ENCODE measurements around the gene UQCRC1.
A peak's percentile ranks its signal among the peaks of the same experiment; 100 is the strongest.

The UQCRC1 gene

DNA sequence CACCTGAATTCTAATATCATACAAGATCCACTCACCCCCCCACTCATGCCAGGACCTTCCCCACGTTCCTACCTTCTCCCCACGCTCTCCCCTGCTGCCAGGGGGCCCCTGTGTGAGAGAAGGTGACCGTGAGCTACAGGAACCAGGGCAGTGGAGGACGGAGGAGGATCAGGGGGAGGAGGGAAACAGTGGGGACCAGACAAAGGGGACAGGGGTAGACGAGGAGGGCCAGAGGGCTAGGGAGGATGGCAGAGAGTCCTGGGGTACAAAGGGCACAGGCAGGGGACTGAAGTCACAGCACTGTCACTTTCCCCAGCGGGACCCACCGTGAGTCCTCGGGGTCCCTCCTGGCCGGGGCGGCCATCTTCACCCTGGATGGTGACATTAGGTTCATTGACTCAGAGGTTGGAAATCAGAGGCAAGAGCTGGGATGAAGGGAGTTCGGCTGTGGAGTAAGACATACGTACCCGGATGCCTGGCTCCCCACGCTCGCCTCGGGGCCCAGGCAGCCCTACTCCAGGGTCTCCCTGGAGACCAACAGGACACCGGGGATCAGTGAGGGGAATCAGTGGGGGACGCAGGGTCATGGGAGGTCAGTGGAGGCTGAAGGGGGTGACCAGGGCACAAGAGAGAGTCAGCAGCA is 39.5 kb downstream of the UQCRC1 start:
- DNase-seq, result no peak

DNA sequence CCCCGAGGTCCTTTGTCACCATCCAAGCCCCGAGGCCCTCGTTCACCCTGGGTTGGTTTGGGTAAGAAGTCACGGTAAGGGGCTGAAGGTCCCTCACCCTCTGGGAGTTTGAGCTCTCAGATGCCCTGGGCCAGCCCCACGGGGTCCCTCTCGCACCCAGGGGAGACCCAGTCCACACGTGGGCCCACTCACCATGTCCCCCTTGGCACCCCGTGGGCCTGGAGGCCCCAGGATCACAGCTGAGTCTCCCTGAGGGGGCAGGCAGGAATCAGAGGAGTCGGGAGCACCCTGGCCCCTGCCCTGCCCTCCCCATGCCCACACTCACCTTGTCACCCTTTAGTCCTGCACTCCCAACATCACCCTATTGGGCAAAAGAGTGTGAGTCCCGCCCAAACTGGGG is 40.0 kb downstream of the UQCRC1 start:
- DNase-seq, result no peak

DNA sequence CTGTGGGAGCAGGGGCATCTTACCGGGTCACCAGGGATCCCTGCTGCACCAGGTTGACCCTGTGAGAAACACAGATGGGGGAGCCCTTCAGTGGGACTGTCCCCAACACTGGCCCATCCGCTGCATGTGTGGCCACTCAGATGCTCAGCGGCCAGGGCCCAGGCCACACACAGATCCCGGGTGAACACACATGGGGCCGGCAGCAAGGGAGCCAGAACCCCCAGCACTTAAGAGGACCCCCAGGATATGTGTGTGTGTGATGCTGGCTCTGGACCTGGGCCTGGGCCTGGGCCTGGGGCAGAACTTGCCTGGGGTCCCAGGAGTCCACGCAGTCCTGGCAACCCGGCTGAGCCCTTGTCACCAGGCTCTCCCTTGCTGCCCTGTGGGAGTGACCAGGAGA is 41.0 kb downstream of the UQCRC1 start:
- no peak for DNase-seq

DNA sequence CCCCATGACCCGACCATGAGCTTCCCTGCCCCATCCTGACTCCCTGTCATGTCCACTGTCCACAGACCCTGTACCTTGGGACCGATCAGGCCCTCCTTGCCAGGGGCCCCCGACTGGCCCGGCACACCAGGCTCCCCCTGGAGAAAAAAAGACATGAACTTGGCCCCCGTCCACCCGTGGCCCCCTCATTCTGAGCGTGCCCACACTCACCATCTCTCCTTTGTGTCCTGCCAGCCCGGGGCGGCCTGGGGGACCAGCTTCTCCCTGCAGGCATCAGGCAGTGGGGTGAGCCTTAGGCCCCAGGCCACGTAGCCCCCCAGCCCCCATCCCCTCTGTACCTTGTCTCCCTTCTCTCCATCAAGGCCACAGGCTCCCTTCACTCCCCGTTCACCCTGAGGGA is 41.9 kb downstream of the UQCRC1 start:
- DNase-seq, result no peak

DNA sequence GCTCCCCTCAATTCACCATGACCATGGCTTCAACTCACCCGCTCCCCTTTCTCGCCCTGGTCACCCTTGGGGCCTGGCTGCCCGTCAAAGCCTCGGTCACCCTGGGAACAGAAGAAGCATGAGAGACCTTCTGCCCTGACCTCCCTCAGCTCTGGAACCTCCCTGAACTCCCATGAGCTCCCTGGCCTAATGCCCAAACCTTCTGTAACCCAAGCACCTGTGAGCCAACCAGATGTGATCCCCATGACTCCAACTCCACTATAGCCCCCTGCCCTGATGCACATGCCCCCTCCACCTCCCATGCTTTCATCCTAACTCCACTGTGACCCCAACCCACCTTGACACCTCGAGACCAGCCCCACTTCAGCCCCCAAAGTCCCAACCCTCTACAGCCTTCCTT is 42.4 kb downstream of the UQCRC1 start:
- no peak for DNase-seq

DNA sequence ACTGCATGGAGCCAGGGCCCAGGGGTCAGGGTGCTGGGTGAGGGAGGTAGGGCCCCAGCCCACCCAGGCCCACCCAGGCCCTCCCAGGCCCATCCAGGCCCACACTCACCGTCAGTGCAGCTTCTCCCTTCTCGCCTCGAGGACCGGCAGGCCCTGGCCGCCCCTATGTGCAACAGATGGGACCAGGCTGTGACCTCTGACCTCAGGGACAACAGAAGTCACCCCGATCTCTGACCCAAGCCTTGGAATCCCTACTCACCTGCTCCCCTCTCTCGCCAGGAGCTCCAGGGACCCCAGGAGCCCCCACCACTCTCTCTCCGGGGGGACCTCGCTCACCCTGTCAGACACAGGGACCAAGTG is 43.1 kb downstream of the UQCRC1 start:
- no peak for DNase-seq

DNA sequence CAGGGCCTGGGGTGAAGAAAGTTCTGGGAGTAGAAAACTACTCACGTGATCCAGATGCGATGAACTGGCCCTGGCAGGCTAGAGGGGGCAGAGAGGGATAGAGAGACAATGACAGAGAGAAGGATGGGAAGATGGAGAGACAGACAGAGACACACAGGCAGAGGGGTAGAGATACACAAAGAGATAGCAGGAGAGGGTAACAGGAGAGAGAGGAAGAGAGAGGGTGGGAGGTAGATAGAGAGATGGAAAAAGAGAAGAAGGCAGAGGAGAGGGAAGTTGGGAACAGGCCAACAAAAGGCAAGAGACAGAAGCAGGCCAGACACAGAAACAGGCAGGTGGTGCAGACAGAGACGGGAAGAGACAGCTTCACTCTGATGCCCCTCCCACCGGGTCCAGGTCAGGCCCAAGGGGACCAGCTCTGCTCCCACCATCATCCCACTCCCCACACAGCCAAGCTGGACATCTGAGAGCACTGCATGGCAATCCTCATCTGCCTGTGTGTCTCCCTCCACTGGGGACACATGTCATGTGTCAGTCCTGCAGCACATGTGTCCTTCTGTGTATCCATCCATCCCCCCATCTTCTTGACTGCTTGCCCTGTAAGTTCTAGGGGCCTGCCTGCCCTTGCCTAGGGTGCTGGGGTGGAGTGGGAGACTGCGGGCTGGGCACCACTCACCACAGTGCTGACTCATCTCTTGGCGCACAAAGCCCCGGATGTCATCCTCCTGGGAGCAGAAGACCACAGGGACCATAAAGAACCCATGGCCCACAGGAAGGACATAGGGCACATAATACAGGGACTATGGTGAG is 43.6 kb downstream of the UQCRC1 start:
- peak; percentile 48 for DNase-seq

DNA sequence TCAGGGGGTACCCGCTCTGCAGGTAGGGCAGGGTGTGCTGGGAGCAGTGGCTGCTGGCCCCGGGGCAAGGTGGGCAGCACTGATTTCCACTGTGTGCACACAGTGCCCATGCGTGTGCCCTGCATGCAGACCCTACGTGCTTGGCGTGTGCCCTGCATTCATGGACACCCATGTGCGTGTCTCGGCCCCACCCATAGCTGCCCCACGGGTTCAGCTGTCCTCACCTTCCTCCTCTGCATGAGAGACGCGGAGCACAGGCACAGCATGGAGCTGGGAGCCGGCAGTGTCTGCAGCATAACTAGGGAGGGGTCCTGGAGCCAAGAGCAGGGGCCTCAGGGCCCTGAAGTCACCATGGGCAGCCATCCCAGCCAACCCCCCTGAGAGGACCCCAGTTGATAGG is 44.3 kb downstream of the UQCRC1 start:
- DNase-seq, result no peak

DNA sequence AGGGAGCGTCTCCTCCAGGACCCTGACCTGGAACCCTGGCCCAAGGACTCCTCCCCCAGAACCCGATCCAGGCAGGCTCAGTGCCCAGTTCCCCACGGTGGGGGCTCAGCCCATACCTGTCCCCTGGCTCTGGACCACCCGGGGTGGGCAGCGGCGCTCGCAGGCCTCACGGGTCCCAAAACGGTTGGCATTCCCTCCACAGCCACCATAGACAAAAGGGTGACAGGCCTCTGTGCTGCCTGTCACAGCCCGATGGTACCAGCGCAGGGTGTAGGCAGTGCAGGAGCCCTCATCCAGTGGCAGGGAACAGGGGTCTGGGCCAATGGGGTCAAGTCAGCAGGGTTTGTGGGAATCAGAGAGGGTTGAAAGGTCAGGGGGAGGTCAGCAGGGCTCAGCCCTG is 44.8 kb downstream of the UQCRC1 start:
- DNase-seq, result no peak

DNA sequence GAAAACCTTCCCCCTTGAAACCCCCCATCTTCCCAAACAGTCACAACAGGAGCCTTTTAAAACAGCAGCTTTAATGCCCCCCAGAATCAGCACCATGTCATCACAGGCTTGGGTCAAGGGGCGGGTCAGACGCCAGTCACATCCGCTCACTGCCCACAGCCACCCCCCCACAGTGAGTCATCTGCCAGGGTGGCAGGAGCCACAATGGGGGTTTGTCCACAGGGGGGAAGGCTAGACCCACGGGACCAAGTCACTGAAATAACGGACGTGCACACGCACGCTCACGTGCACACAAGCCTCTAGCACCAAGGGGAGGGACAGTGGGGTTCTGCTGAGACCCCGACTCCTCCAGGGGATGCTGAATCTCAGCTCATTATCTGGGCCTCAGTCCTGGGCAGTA is 45.4 kb downstream of the UQCRC1 start:
- peak; percentile 45 for DNase-seq

DNA sequence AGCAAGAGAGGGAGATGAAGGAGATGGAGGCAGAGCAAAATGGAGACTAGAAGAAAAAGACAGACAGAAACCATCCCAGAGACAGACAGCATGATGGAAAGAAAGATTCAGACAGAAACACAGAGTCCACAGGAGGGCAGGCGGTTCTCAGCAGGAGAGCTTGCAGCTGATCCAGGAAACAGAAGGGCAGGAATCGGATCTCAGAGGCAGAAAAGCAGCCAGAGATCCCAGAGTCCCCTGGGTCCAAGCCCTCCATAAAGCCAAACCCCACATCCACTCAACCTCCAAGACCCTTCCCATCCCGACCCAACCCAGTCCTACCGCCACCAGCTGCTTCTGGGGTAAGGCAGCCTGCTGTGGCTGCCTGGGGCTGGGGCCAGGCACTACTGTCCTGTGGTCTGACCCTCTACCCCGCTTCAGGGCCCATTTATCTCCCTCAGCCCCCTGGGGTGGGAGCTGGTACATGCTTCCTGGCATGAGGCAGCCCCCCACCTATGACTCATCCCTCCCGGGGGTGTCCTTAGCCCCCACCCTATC is 46.0 kb downstream of the UQCRC1 start, which contains the start of gene UCN2:
TSS of gene UCN2 (minus strand) at position 400 of the 537 bp plus-strand sequence. CDS start 657 bp downstream, outside the sequence.
- DNase-seq, result peak; percentile 44

DNA sequence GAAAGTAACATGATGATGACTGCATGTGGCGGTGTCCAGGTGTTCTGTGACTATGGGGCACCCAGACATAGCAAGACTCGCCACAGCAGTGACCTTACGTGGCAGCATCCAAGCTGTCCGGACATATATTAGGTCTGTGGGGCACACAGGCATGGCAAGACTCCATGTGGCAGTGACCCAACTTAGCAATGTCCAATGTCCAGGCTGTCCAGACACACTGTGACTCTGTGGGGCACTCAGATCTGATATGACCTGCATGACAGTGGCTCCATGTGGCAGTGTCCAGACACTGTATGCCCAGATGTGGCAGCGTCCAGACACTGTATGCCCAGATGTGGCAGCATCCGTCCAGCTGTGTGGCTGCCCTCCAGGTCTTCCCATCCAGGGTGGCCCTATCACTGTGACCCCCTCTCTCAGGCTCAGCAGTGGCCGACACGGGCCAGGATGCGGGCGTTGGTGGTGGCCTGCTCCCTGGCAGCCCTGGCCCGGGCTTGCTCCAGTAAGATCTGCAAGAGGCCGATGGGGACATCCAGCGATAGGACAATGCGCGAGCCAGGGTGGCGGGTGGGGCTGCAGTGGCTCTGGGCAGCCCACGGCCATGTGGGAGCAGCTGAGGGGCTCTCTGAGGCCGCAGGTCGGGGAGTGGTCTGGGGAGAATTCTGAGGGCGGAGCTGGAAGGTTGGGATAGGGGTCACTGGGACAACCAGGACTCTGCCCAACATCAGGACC is 46.9 kb downstream of the UQCRC1 start:
- no peak for DNase-seq

DNA sequence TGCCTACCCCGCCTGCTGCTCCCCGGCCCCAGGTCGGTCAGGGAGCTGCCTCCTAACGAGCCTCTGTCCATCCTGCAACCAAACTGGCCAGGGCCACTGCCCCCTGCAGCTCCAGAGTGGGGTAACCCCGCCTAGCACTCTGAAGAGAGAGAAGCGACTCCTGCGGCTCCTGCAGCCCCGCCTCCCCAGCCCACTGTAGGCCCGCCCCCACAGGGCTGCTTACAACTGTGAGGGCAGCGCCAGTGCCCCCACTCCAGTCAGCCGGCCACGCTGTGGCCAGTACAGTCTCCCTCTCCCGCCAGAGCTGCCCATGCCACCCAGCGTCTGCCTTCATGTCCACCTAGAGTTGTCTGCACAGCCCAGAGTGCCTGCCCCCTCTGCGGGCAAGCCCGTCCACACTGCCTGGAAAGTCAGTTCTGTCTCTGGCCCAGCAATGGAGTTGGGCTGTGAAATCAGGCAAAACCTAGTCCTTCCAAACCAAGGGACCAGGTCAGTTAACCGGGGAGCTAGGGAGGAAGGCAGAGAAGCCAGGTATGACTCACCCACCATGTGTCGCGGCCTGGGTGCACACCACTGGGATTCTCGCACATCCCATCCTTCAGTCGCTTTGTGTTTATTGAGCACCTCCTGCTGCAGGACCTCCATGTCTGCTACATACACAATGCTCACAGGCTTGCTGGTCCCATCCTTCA is 48.3 kb downstream of the UQCRC1 start:
- peak; percentile 49 for DNase-seq

DNA sequence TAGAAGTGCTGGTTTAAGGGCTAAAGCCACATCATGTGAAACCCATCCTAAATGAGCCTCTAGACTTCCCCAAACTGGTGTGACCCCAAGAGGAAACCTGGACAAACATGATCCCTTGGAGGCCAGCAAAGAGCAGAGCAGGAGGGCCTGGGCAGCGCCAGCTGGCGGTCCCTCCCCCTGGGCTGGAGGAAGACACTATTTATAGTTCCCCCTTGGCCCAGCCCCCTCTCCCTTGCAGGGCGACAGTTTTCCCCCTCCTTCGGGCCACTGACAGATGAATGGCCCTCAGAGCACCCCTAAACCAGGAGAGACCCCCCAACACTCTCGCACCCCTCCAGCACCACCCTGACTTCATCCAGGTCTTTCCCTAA is 48.8 kb downstream of the UQCRC1 start:
- DNase-seq, result no peak

DNA sequence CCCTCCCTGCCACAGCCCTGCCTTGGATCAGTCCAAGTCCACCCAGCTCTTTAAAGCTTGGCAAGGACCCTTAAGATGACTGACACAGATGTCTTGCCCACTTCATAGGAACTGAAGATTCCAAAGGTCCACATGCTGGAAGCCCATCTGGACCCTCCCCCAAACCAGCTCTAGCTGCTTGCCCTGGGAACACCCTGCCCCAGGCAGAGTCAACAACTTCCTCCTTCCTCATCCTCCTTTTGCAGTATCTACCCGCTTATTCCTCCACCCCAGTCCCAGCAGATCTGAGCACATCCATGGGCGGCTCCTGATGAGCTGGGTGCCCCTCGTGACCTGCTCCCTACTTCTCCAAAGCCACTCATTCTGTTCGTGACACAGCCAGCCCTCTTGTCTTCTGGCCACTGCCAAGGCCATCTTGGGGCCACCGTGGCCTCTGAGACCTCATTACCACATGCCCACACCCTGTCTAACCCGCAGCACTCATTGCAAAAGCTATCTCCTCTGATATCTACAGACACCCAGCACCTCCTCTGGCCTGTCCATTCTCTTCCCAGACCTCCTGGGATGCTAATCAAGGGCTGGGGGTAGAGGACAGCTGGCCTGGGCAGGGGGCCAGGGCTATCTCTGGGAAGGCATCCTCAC is 50.8 kb downstream of the UQCRC1 start:
- DNase-seq, result no peak

DNA sequence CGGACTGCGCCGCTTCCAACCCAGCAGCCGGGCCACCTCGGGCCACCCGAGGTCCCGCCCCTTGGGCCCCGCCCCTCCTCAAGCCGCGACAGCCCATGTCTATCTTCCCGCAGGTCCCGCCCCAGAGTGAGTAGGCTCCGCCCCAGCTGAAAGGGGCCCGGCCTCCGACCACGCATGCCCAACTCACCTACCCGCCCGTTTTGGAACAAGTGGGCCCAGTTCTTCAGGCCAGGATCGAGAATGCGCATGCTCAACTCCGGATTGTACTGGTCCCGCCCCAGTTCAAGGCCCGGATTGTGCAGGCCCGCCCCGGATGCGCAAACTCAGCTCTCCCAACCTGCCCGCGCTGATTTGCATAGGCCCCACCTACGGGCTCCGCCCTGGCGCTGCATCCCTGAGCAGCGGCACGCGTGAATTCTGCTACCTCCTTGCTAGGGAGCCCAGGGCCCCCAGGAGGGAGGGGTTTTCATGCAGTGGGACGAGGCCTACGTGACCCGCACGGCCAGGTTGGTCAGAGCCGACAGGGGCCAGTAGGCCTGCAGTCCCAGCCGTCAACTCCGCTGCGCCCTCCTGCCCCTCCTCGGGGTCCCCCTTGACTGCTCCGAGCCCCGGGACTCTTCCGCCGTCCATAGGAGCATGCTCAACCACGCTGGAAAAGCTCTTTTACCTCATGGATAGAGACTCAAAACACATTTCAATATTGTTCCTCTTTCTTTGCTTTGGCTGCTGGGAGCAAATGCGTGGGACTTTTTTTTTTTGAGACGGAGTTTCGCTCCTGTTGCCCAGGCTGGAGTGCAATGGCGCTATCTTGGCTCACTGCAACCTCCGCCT is 52.4 kb downstream of the UQCRC1 start, which contains the start of gene PFKFB4:
TSS of gene PFKFB4 (minus strand) at position 8 of the 831 bp plus-strand sequence. CDS start 26 bp downstream, outside the sequence.
- DNase-seq, result peak; percentile 99

DNA sequence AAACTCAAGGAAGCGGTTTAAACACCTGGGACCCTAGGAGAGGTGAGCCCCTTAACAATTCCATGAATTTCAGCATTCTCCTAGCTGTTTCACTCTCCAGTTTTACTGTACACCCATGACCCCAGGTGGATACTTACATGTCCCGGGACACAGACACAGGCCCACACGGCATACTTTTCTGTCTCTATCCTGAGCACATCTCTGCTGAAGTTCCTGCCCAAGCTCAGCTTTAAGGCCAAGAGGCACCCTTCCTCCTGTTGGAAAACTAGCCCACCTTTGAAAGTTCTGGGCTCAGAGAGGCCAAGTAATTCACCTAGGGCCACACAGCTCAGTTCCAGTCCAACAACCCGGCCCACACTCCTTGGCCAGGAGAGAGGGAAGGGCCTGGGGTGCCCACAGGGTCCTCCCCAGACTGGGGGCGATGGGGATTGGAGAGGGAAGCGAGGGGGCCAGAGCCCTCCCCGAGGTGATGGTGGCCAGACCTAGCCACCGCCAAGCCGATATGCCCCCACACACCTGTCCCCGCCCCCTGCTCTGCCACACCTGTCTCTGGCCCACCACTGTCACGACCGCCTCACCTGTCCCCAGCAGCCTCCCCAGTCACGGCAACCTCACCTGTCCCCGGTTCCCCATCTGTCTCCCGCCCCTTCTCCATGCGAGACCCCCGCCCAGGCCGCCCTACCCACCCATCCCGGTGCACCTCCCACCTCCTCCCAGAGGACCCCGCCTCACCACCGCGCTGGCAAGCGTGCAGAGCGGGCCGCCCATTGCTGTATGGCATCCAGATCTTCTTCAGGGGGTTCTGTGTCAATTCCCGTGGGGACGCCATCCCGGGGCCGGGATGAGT is 53.3 kb downstream of the UQCRC1 start:
- no peak for DNase-seq

DNA sequence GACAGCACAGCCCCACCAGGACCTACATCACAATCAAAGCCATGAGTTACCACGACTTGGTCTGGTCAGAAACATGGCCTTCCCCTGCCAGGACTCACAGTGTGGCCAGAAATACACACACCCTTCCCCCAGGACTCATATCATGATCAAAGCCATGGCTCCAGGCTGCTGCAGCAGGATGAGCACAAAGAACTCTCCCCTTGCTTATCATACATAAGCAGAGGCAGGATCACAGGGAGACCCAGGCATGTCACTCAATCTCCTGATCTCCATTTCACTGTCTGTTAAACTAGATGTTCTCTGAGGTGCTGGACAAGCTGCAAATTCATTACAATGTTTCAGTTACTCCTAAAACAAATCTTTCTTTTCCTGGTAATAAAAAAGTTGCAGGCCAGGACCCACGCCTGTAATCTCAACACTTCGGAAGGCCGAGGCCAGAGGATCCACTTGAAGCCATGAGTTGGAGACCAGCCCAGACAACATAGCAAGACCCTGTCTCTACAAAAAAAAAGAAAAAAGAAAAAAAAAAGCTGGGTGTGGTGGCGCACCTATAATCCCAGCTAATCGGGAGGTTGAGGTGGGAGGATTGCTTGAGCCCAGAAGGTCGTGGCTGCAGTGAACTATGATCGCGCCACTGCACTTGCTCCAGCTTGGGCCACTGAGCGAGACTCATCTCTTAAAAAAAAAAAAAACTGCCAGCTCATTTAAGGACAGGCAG is 54.1 kb downstream of the UQCRC1 start:
- DNase-seq, result no peak
